Fibroblast of skin of scalp (primary cell): ENCODE results near the gene TRIM29. TPM values are rescaled to one million over a fixed set of nuclear protein-coding genes. Genes with fewer than 3 reads are reported as not detected.
"Not testable (repeated sequence)": the region's sequence is repeated elsewhere in the genome, so short reads cannot be mapped to it uniquely, and the experiment has no call there.

ENCODE experiments used
- DNase-seq: peaks from one replicate; pipeline ENCODE4 v3.0.0-alpha.2; 2013
- polyA plus RNA-seq, 2 experiments: library from polyadenylated mRNA; unstranded; fragments of 120-200 nt; gene quantifications; one replicate each; pipeline ENCODE4 v1.2.1, GENCODE V29; 2013; ENCODE audit not compliant: insufficient read length in 2 of 2

The TRIM29 gene, protein sequence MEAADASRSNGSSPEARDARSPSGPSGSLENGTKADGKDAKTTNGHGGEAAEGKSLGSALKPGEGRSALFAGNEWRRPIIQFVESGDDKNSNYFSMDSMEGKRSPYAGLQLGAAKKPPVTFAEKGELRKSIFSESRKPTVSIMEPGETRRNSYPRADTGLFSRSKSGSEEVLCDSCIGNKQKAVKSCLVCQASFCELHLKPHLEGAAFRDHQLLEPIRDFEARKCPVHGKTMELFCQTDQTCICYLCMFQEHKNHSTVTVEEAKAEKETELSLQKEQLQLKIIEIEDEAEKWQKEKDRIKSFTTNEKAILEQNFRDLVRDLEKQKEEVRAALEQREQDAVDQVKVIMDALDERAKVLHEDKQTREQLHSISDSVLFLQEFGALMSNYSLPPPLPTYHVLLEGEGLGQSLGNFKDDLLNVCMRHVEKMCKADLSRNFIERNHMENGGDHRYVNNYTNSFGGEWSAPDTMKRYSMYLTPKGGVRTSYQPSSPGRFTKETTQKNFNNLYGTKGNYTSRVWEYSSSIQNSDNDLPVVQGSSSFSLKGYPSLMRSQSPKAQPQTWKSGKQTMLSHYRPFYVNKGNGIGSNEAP
- 0.10 TPM for polyA plus RNA-seq (2013, experiment 1 of 2; ENCODE audit: insufficient read length)
- polyA plus RNA-seq (2013, experiment 2 of 2; ENCODE audit: insufficient read length): 1.6 TPM

DNA sequence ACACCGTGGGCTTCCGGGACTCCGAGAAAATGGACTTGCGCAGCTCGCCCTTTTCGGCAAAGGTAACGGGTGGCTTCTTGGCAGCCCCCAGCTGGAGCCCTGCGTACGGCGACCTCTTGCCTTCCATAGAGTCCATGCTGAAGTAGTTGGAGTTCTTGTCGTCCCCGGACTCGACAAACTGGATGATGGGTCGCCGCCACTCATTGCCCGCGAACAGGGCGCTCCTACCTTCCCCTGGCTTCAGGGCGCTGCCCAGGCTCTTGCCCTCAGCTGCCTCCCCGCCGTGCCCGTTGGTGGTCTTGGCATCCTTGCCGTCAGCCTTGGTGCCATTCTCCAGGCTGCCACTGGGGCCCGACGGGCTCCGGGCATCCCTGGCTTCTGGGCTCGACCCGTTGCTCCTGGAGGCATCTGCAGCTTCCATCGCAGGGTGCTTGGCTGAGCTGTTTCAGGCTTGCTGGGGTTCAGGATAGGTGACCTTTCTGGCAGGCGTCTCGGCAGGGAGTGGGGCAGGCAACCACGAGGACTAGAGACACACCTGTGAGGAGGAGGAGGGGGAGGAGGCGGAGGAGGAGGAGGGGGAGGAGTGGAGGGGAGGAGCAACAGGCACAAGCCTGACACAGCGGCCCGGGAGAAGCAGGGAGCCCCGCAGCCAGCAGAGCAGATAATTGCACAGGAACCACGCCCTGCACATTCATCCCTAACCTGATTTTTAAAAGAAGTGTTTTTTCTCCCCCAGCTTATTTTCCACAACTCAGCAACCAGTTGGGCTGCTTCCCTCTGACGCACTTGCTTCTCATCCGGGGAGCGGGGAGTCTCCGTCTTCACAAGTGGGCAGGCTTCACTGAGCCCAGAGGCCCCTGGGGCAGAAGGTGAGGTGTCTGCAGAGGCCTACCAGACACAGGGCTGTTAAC, at the start of gene TRIM29:
Gene TRIM29 (minus strand): TSS at position 503 of the 911 bp plus-strand sequence. CDS start 82 bp downstream, at position 421.
- DNase-seq: no peak

DNA sequence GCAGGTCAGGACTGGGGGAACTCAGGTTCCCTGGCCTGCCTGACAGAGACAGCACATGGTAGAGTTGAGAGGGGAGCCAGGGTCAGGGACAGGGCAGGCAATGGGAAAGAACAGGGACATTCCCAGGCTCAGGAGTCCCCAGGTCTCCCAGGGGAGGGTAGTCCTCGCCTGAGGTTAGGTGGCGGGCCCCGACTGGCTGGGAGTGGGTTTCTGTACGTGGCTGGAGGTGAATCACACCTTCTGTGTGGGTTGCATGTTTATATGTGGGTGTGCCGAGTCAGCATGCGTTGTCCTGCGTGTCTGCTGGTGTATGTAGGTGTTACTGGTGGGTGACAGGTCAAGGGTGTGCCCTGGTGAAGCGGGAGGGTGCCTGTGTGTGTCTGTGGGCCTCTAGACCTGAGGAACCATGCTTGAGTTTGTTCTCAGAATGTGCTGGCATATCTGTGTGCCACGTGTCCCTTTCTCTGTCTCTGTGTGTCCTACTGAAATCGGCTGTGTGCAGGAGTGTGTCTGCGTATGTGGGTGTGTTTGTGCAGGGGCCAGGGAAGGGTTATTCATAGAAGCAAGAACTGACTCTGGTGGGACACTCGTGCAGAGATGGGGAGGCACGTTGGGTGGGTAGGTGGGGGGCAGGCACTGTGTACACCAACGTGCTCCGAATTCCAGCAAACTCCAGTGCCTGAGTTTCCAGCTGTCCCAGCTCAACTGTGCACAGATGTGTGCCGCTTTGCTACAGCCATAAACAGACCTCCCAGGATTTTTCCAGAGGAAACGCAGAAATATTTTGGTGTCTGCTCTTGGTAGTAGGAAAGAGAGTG, 49.1 kb upstream of the TRIM29 start:
- peak; percentile 60 for DNase-seq

DNA sequence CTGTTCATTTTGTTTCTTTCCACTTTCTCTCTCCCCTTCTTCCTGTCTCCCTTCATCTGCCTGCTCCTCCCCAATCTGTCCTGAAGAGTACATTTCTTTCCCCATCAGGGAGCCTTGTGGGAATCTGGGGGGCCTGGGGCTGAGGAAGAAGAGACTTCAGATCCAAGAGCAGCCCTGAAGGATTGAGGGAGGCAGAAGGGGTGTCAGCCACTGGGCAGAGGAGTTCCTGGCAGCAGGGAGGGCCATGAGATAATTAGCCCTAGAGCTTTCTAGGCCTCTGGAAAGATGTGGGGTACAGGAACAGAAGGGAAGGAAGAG, 48.5 kb upstream of the TRIM29 start:
- no peak for DNase-seq

DNA sequence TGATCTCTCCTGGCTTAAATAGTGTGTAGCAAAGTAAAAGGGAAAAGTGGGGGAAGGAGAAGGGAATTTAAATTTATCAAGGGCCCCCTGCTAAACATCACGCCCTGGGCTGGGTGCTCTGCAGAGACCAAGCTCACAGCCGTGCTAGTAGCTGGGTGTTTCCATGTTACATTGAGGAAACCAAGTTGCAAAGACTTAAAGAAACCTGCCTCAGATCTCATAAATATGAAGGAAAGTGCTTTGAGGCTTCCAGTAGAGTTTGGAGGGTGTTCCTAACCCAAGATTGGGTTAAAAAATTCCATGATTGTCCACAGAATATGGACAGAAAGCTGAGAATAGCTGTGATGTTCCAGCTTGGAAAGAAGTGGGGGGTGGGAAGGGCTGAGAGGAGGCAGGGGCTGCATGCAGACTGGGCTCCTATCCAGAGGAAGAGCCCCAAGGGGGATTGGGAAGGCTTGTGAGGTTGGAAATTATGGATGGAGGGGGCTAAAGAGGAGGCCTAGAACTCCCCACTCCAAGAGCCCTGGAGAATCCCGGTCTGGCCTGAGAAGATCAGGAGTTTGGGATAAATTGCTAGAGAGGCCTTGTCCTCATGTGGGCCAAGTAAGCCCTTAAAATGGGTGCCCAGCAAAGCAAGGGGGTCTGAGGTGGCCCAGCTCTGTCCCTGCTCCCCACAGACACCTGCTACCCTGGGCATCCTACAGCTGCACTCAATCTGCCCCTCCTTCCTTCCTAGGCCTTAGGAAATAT, 48.0 kb upstream of the TRIM29 start:
- DNase-seq: peak; percentile 60

DNA sequence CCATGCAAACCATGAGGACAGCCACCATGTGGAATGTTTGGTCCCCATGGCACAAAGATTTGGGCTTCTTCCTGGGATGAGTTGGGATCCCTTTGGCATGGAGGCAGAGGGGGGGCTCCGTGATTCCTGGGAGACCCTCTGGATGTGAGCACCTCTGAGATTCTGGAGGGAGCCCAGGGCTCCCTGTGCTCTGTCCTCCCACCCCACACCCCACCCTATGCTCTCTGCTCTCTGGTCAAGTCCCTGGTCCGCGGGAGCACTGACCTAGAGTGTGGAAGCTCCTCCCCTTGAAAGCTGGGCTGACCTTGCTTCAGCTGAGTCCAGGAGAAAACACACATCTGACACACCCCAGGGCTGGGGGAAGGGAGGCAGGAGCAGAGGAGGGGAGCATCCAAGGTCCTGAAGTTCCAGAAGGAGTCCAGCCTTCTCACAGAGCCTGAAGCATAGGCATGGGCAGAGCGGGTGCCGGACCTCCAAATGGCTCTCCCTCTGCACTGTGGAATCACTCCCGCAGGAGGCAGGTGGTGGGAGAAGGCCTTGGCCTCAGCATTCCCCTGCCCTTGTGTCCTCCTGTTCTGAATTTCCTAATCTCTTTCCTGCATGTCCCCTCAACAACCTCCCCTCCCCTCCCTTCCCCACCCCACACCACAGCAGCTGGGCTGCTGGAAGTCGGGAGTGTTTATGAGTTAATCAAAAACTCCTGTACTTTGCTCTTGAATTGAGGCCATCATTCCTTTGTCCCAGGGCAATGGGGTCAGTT, 47.2 kb upstream of the TRIM29 start:
- DNase-seq: peak; percentile 44

DNA sequence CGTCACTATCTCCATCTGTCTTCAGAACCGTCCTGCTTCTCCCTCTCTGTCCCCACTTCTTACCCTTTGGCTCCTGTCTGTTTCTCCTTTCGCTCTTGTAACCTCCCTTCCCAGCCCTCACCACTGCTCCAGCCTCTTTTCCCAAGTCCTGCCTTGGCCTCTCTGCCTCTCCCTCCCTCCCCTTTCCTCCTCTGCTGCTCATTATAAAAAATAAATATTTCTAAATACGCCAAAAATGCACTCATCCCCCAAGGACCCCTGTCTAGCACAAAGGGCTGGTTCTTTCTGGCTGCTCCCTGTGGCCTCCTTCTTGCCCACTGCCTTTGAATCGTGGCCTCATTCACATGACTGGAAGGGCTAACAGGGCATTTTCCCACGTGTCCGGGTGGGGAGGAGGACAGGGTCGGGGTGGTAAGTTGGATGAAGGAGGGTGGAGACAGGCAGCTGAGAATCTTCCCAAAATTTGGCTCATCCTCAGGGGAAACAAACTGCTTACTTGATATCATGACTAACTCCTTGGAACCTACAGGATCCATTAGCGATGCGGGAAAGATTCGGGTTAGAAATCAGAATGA, 46.5 kb upstream of the TRIM29 start:
- DNase-seq: no peak

DNA sequence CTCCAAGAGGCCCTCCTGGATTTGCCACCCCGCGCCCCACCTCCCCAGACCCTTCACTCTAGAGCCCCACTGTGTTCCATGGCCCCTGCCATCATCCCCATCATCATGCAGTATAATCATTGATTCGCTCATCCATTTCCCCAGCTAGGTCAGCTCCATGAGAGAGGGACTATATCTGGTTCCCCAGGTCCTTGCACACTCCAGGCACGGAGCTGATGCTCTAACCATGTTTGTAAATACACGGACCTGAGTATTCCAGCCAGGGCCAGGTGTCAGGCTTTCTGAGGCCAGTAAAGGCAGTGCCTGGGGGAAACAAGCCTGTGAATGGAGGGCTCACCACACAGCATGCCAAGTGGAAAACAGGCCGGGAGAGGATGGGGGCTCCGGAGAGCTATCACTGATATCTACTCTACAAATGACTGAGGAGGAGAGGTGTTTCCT, 45.8 kb upstream of the TRIM29 start:
- DNase-seq: no peak

DNA sequence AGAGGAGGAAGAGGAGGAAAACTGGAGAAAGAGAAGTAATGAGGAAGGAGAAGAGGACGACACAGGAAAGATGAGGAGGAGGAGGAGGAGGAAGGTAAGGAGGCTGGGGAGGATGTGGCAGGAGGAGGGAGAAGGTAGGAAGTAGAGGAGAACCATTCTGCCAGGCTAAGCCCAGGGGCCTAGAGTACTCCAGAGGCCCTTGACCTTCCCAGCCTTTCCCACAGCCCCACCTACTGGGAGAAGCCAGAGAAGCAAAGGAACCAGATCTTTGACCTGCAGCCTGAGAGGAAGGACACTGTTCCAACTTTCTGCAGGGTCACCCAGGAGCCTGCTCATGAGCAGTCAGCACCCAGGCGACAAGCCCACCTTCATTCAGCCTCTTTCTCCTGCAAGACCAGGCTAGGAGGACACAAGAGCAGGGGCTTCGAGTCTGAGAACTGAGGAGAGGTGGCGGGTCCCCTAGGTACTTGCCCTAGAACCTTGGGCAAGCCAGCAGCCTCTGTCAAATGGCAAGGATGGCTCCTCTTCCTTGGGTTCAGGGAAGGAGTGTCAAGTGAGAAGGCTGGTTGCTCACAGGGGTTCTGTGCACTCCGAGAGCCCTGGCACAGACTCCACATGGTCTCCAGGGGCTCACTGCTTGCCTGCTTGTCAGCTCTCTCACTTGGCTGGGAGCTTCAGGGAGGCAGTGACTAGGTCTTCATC, 45.0 kb upstream of the TRIM29 start:
- DNase-seq: no peak

DNA sequence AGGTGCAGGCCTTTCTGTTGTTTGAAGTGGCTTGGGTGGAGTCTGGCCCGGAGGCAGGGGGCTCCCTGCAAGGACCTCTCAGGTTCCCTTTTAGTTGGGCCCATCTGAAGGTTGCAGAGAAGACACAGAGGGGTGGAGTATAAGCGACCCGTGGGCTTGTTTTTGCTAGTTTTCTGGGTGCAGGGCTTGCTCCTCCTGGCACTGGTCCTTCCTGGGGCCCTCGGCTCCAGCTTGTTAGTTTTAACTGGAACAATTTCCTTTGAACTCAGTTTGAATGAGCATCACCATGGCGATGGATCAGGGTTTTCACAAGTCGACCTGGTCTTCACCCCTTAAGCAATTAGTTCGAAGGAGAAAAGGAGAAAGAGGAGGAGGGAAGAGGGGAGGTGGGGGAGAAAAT, 44.5 kb upstream of the TRIM29 start:
- no peak for DNase-seq

DNA sequence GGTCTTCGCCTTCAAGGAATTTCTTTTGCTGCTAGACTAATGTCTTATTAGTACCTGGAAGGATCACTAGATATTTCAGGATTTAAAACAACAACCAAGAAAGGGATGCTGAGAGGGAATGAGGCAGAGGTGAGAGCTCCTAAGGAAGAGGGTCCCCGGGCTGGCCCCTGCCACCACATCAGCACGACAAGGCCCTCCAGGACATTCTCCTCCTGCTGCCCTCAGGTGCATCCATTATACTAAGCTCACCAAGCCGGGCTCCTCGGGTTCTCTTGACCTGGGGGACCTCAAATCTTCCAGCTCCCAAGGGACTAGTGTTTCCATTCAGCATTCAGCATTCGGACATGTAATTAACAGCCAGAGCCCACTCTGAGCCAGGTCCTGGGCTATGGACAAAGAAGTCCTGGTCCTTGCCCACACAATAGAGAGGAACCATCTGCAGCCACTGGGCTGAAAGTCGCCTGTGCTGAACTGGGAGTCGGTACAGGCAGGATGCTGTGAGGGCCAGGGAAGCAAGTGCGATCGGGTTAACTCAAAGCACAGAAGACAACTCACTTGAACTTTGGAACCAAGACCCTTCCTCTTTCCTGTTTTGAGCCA, 43.6 kb upstream of the TRIM29 start:
- no peak for DNase-seq

DNA sequence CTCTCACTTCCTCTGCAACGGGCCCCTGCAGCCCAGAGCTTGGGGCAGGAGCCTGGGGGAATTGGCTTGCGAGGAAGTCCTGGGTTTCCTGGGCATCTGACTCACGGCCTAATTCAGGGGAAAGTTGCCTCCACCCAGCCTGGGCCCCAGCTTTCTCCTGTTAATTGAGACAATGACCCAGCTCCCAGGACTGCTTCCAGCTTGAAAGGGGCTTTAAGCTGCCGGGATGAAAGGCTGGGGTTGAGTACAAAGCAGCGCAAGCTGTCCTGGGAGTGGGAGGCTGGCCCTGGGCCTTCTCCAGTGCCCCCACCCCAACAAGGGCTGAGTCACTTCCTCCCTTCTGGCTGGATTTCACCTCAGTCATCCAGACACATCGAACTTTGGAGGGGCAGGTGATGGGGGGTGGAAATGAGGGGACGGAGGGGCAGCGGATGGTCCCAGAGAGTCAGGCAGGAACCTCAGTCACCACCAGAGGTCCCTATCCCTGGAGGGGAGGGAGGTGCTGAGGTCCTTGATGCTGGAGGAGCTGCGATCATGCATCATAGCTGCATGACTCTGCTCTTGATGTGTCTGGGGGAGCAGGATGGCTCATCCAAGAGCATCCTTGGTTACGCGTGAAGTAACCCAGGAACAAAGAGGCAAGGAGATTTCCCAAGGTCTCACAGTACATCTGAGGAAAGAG, 42.8 kb upstream of the TRIM29 start:
- DNase-seq: peak; percentile 53

DNA sequence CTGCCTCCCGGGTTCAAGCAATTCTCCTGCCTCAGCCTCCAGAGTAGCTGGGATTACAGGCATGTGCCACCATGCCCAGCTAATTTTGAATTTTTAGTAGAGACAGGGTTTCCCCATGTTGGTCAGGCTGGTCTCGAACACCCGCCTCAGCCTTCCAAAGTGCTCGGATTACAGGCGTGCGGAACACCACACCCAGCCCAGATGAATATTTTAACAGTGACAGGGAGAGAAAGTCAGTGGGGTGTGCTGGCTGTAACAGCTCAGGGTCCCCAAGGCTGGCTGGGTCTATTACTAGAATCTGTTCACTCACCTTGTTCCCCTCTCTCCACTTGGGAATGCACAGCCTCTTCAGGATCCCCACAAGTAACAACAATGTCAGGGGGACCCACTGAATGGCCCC, 42.1 kb upstream of the TRIM29 start:
- DNase-seq: not testable (repeated sequence)

DNA sequence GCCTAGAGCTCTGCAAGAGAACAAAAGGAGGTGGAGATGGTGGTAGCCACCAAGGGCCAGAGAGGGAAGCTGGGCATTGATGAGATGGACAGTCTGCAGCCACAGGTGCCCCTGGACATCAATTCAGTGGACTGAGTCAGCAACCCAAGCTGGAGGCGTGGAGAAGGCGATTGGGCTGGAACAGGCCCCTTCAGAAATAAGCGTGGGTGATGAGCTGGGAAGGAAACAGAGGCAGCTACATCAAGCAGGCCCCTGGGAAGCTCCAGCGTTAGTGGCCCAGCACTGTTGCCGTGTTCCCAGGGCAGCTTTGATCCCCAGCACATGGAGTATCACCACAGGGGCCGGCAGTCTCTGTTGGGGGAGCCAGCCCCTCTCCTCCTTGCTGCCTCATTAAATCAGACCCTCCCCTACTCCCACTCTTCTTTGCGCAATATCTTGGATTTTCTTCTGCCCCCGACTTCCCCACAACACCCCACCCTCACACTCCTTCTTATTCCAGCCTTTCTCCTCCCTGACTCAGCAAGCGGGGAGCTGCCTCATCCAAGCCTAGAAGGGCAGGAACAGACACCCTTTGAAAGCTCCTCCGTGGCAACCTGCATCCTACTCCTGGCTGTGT, 41.3 kb upstream of the TRIM29 start:
- no peak for DNase-seq

DNA sequence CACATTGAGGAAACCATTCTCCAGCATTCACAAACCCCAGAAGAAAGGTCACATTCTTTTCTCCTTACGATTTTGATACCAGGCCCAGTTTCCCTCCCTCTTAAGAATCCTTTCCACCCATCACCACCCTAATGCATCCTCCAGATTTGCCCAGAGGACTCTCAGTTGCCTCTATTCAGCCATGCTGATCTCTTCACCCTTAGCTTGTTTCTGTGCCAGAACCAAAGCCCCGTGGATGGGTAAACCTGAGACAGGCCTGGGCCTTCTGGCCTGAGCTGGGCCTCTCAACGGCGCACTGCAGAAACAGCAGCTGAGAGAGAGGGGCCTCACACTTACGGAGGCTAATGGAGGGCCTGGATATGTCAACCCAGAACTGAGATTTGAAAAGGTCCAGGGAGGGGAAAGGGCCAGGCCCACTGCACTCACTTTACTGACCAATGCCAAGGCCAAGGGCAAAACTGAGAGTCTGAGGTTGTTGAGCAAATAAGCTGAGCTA, 40.7 kb upstream of the TRIM29 start:
- no peak for DNase-seq

DNA sequence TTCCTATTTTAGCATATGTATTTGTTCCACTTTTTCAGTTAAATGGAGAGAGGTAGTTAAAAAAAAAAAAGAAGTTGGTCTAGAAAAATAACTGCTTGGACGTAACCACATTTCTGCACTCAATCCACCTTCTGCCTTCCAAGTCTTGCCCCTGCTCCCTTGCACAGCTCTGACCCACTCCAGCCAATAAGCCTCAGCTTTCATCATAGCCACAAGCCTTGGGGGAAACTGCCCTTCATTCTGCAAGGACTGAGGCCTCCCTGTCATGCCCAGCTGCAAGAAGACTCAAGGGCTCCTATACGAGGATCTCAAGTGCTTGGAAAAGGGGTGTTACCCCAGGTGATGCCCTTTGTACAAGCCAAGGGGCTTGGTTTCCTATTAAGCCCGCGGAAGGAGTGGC, 37.0 kb upstream of the TRIM29 start:
- DNase-seq: no peak

DNA sequence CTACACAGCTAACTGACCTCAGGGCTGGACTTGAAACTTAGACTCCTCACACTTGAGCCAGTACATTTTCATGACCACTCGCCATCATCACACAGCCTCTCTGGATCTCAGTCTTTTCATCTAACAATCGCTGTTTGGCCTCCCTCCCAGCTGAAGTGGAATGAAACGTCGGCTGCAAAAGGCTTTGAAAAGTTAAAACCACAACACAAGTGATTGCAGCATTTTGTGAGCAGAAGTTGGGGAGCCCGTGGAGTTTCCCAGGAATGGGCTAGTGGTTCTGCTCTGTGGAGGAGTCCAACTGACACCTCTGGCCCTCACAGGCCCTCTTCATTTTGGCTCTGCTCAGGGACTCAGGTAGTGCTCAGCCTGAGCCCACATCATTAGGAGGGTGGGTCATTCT, 35.9 kb upstream of the TRIM29 start:
- no peak for DNase-seq

DNA sequence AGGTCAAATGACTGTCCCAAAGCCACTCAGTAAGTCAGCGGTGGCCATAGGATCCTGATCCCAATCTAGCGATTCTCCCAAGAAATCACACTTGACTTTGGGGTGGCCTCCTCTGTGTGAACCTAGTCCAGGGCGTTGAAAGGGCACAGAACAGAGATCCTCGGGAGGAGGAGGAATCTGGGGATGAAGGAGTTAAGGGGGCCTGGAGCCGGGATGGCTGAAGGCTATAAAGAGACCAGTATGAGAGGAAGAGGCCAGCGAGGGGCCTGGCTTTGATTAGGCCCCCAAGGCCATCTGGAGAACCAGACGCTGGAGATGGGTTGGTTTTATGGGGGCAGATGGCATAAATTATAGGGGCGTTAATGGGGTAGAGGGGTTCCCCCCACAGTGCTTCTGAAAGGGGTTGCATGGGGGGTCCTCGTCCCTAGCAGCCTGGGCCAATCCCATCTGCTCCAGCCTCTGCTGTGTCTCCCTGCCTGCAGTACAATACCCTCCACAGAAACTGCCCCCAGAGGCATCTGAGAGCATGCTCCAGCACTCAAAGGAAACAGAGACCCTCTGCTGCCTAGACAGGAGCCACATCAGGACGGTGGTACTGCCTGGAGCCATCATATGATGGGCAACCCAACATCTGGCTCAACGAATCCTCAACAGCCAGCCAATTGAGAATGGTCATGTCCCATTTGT, 35.2 kb upstream of the TRIM29 start:
- no peak for DNase-seq
